ENCODE data around the gene RAB27A.

RAB27A gene

GRCh38 chr15:55234104-55234799, 55.4 kb downstream of the RAB27A start:
- H4K20me1 ChIP-seq, result no peaks in the 10 kb centered on the region
- no peaks in the 10 kb centered on the region for H3K9me3 ChIP-seq
- no peak for TF ChIP-seq Cebpa-rat (IDR thresholded peaks at IDR 0.05)
- H3K27ac ChIP-seq, result no peak overlapping the region
- no peaks in the 10 kb centered on the region for H3K27me3 ChIP-seq
- no peak overlapping the region for H3K4me3 ChIP-seq
- no peaks in the 10 kb centered on the region for H3K36me3 ChIP-seq
- no peak overlapping the region for H3K4me2 ChIP-seq
- no peak overlapping the region for H3K9ac ChIP-seq
- no peaks in the 10 kb centered on the region for H3K4me1 ChIP-seq

GRCh38 chr15:55231455-55231854, 58.2 kb downstream of the RAB27A start:
- Histone ChIP-seq H3K4me2 (no peak overlapping the region), H3K27me3 (no peaks in the 10 kb centered on the region), H3K4me1 (no peaks in the 10 kb centered on the region), H3K9ac (no peak overlapping the region), H4K20me1 (no peaks in the 10 kb centered on the region), H3K9me3 (no peaks in the 10 kb centered on the region), H3K36me3 (no peaks in the 10 kb centered on the region), H3K27ac (no peak overlapping the region), H3K4me3 (no peak overlapping the region)
- no peak for TF ChIP-seq Cebpa-rat (IDR thresholded peaks at IDR 0.05)

DNA sequence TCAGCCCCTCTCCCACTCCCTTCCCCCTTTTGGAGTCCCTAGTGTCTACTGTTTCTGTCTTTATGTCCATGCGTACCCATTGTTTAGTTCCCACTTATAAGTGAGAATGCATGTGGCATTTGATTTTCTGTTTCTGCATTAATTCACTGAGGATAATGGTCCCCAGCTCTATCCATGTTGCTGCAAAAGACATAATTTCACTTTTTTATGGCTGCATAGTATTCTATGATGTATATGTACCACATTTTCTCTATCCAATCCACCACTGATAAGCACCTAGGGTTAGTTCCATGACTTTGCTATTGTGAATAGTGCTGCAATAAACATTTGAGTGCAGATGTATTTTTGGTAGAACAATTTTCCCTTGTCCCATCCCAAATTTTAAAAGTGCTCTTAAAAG, 58.7 kb downstream of the RAB27A start:
- no peak for TF ChIP-seq Cebpa-rat (IDR thresholded peaks at IDR 0.05)
- Histone ChIP-seq H3K4me3 (no peak overlapping the region), H4K20me1 (no peaks in the 10 kb centered on the region), H3K4me1 (no peaks in the 10 kb centered on the region), H3K9ac (no peak overlapping the region), H3K9me3 (no peaks in the 10 kb centered on the region), H3K27me3 (no peaks in the 10 kb centered on the region), H3K36me3 (no peaks in the 10 kb centered on the region), H3K27ac (no peak overlapping the region), H3K4me2 (no peak overlapping the region)

GRCh38 chr15:55230051-55230670, 59.5 kb downstream of the RAB27A start:
- no peaks in the 10 kb centered on the region for H4K20me1 ChIP-seq
- H3K27me3 ChIP-seq, result no peaks in the 10 kb centered on the region
- H3K4me1 ChIP-seq, result no peaks in the 10 kb centered on the region
- H3K36me3 ChIP-seq, result no peaks in the 10 kb centered on the region
- H3K9ac ChIP-seq, result no peak overlapping the region
- no peak overlapping the region for H3K4me3 ChIP-seq
- no peaks in the 10 kb centered on the region for H3K9me3 ChIP-seq
- H3K4me2 ChIP-seq, result no peak overlapping the region
- H3K27ac ChIP-seq, result no peak overlapping the region
- no peak for TF ChIP-seq Cebpa-rat (IDR thresholded peaks at IDR 0.05)

DNA sequence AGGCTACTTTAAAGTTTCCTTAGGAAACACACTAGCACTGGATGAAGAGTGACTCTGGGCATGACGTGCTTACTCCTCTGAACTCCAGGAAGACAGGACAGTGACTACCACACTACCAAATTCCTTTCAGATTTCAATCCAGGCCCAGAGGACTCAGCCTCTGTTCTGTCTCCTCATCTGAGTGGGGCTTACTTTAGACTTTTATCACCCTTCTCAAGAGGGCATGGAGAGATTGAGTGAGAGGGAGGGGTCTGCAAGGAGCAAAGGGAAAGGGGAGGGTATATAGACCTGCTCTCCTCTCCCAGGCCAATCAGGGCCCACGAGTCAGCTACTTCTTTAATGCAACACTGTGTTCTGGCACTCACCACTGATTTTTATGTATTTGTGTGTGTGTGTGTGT, 63.5 kb downstream of the RAB27A start:
- TF ChIP-seq Cebpa-rat (IDR thresholded peaks at IDR 0.05), result no peak
- no peak overlapping the region for H3K27ac ChIP-seq
- H3K9ac ChIP-seq, result no peak overlapping the region
- no peaks in the 10 kb centered on the region for H3K27me3 ChIP-seq
- H3K4me1 ChIP-seq, result peaks cover 25% of the 10 kb centered on the region
- H3K9me3 ChIP-seq, result no peaks in the 10 kb centered on the region
- no peaks in the 10 kb centered on the region for H3K36me3 ChIP-seq
- H3K4me2 ChIP-seq, result no peak overlapping the region
- no peaks in the 10 kb centered on the region for H4K20me1 ChIP-seq
- no peak overlapping the region for H3K4me3 ChIP-seq

- H3K4me3 ChIP-seq, result no peak overlapping the region
- no peaks in the 10 kb centered on the region for H3K27me3 ChIP-seq
- no peaks in the 10 kb centered on the region for H3K36me3 ChIP-seq
- peaks cover 31% of the 10 kb centered on the region for H3K4me1 ChIP-seq
- H3K4me2 ChIP-seq, result no peak overlapping the region
- H4K20me1 ChIP-seq, result no peaks in the 10 kb centered on the region
- H3K9me3 ChIP-seq, result no peaks in the 10 kb centered on the region
- no peak overlapping the region for H3K27ac ChIP-seq
- TF ChIP-seq Cebpa-rat (IDR thresholded peaks at IDR 0.05), result no peak
- H3K9ac ChIP-seq, result no peak overlapping the region
These were observed 64.7 kb downstream of the RAB27A start for GRCh38 chr15:55224892-55225291.

DNA sequence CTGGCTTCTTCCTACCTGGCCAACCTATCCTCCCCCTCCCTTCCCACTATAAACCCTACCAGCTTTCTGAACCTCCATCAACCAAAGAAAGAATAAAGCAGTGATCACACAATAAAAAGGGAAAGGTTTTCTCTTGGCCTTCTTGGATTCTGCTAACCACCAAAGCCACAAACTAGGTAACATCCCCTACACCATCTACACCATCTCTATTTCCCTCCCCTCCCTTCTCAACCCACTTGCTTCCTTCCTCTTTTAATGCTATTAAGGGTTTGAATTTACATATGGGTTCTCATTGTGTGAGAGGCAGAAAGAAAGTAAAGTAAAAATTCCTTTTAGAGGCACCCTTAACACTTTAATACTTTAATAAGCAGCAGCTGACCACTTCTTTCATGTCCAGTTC, 67.0 kb downstream of the RAB27A start:
- Histone ChIP-seq H4K20me1 (no peaks in the 10 kb centered on the region), H3K4me1 (peaks cover 37% of the 10 kb centered on the region), H3K4me3 (no peak overlapping the region; the same call in 1 of the 2 replicates), H3K27ac (peak overlapping the region; percentile 60; the same call in 1 of the 2 replicates), H3K4me2 (peak overlapping the region; percentile 75), H3K27me3 (no peaks in the 10 kb centered on the region), H3K36me3 (no peaks in the 10 kb centered on the region), H3K9me3 (no peaks in the 10 kb centered on the region), H3K9ac (no peak overlapping the region)
- TF ChIP-seq Cebpa-rat (IDR thresholded peaks at IDR 0.05), result no peak

DNA sequence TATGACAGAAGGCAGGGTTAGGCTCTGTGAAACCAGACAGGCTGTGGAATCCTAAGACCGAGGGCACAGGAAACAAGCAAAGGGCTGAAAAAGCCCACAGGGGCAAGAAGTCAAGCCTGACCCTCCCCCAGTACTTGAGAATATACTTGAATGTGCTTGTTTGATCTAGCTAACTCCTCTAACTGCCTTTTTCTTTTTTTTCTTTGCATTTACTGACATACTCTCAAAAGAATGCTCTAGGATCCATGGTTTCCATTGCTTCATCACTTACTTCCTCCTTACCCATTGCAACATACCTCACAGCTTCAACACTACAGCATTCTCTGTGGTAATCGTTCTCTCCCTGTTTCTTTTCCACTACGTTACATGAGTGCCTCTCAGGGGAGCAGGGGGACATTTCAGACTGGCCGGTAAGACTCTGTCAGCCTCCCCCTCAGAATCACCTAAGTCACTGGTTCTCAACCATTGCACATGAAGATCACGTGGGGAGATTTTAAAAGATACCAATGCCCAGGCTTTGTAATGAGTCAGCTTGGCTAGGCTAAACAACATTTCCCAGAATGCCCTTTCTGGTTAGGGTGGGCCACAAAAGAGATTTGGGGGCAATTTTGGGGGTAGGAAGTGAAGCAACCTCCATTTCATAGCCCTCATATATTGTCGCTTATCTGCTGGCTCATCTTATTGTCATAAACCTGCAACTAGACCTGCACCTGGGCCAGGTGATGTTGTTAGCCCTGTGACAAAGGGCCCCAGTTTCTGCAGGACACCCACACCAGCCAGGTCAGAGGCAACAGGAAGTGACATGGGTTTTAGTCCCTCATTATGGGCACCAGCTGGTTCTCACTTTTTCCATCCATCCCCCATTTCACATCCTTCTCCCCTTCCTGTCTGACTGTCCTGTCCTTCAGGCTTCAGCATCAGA, 68.3 kb downstream of the RAB27A start:
- H3K4me2 ChIP-seq, result peak overlapping the region; percentile 75
- H3K27me3 ChIP-seq, result no peaks in the 10 kb centered on the region
- H3K9me3 ChIP-seq, result no peaks in the 10 kb centered on the region
- H3K4me1 ChIP-seq, result peaks cover 37% of the 10 kb centered on the region
- TF ChIP-seq Cebpa-rat (IDR thresholded peaks at IDR 0.05), result peak; percentile 91
- no peaks in the 10 kb centered on the region for H3K36me3 ChIP-seq
- H3K4me3 ChIP-seq, result no peak overlapping the region
- no peak overlapping the region for H3K9ac ChIP-seq
- H4K20me1 ChIP-seq, result no peaks in the 10 kb centered on the region
- peak overlapping the region; percentile 49; the same call in 1 of the 2 replicates for H3K27ac ChIP-seq

DNA sequence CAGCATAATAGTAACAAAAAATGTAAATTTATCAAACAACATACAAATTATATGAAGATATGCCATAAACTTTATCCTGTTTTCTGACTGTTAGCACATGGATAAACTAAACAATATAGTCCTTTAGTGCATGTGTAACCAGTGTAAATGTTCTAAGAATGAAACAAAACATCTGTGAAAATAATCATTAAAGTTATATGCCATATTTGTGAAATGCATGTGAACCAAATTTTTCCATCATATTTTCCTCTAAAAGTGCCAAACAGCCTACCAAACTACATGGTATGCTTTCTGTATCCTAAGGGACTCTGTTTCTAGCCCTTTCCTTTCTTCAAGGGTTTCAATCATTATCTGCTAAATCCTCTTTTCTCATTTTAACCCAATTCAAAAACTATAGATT, 69.0 kb downstream of the RAB27A start:
- TF ChIP-seq Cebpa-rat (IDR thresholded peaks at IDR 0.05), result no peak
- H3K4me3 ChIP-seq, result no peak overlapping the region
- no peaks in the 10 kb centered on the region for H4K20me1 ChIP-seq
- no peak overlapping the region for H3K9ac ChIP-seq
- H3K9me3 ChIP-seq, result no peaks in the 10 kb centered on the region
- H3K4me2 ChIP-seq, result peak overlapping the region; percentile 75
- no peaks in the 10 kb centered on the region for H3K27me3 ChIP-seq
- H3K4me1 ChIP-seq, result peaks cover 37% of the 10 kb centered on the region
- no peaks in the 10 kb centered on the region for H3K36me3 ChIP-seq
- H3K27ac ChIP-seq, result peak overlapping the region; percentile 49; the same call in 1 of the 2 replicates

- no peak overlapping the region for H3K4me3 ChIP-seq
- no peaks in the 10 kb centered on the region for H3K36me3 ChIP-seq
- H3K4me2 ChIP-seq, result no peak overlapping the region
- H3K9me3 ChIP-seq, result no peaks in the 10 kb centered on the region
- no peak for TF ChIP-seq Cebpa-rat (IDR thresholded peaks at IDR 0.05)
- no peaks in the 10 kb centered on the region for H3K27me3 ChIP-seq
- no peaks in the 10 kb centered on the region for H4K20me1 ChIP-seq
- H3K27ac ChIP-seq, result no peak overlapping the region
- peaks cover 32% of the 10 kb centered on the region for H3K4me1 ChIP-seq
- no peak overlapping the region for H3K9ac ChIP-seq
These were observed 71.6 kb downstream of the RAB27A start for GRCh38 chr15:55218056-55218455.
